ENCODE measurements around the gene CMTM2.

DNA sequence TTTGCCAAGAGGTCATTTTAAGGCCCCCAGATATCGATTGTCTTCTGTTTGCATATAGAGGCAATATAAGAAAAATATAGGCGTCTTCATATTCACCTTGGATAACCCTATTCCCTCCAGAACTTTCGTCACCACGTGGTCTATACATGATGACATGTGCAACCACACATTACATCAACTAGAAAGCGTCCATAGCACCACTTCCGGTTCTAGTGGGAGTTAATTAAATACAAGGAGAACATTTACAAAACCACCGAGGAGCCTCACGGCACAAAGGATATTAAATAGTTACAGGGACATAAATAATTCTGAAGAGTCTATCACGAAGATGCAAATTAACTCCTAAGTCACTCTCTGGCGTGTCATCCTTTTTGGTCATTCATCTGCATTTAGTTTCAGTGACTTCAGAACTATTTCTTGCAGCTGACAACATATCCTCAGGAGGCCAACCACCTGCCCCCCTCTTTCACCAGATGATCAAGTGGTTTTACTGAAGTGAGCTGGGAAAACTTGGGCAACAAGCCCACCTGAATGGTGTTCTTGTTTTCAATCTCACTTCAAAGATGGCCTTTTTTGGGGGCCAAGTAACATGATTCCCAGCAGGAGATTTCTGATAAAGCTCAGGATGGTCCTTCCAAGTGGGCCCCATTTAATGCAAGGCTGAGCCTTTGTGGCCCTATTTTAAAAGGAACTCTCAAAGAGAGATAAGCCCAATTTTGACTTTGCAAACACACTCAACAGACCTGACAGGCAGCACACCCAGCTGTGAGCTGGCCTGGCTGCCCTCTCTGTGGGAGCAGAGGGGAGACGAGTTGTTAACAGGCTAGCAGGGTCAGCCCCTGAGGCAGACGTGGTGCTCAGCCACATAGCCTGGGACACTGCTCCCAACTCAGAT, 40.5 kb downstream of the CMTM2 start:
- TF ChIP-seq POLR2A (IDR thresholded peaks at IDR 0.05) = no peak
- TF ChIP-seq, protein P1, sequence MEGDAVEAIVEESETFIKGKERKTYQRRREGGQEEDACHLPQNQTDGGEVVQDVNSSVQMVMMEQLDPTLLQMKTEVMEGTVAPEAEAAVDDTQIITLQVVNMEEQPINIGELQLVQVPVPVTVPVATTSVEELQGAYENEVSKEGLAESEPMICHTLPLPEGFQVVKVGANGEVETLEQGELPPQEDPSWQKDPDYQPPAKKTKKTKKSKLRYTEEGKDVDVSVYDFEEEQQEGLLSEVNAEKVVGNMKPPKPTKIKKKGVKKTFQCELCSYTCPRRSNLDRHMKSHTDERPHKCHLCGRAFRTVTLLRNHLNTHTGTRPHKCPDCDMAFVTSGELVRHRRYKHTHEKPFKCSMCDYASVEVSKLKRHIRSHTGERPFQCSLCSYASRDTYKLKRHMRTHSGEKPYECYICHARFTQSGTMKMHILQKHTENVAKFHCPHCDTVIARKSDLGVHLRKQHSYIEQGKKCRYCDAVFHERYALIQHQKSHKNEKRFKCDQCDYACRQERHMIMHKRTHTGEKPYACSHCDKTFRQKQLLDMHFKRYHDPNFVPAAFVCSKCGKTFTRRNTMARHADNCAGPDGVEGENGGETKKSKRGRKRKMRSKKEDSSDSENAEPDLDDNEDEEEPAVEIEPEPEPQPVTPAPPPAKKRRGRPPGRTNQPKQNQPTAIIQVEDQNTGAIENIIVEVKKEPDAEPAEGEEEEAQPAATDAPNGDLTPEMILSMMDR (IDR thresholded peaks at IDR 0.05) = no peak
